ENCODE data around the gene PCP4L1.

Gene PCP4L1

DNA sequence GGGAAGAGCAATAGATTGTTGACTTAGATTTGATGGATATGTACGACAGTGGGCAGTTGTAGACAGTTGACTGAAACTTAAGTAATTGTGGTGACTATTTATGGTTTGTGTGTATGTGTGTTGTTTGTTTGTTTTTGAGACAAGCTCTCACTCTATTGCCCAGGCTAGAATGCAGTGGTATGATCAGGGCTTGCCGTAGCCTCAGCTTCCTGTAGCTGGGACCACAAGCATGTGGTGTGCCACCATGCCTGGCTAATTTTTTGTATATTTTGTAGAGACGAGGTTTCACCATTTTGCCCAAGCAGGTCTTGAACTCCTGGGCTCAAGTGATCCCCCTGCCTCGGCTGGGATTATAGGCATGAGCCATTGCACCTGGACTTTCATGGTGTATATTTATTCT lies 65.5 kb downstream of the PCP4L1 start:
- DNase-seq, result no peak

DNA sequence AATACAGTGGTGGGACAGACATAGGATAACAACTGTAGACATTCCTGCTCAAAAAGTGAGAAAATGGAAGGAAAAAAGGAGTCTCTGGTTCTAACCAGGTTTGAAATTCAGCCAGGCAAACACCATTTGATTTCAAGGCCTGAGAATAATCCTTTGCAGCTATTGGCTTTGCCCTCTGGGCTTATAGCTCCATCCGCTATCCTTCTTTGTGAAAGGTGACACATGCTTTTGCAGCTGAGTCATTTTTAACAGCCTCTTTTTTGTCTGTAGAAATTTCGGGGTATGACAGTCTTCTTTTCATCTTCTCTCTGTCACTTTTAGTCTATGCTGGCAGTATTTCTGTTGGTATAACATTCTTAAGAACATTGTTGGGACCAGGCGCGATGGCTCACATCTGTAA lies 71.8 kb downstream of the PCP4L1 start:
- DNase-seq, result no peak

- DNase-seq, result no peak
Observed at GRCh38 chr1:161333166-161333565, 74.6 kb downstream of the PCP4L1 start.

Data from retina (tissue), 1 donor.